ENCODE measurements around the gene C8G.

The C8G gene

DNA sequence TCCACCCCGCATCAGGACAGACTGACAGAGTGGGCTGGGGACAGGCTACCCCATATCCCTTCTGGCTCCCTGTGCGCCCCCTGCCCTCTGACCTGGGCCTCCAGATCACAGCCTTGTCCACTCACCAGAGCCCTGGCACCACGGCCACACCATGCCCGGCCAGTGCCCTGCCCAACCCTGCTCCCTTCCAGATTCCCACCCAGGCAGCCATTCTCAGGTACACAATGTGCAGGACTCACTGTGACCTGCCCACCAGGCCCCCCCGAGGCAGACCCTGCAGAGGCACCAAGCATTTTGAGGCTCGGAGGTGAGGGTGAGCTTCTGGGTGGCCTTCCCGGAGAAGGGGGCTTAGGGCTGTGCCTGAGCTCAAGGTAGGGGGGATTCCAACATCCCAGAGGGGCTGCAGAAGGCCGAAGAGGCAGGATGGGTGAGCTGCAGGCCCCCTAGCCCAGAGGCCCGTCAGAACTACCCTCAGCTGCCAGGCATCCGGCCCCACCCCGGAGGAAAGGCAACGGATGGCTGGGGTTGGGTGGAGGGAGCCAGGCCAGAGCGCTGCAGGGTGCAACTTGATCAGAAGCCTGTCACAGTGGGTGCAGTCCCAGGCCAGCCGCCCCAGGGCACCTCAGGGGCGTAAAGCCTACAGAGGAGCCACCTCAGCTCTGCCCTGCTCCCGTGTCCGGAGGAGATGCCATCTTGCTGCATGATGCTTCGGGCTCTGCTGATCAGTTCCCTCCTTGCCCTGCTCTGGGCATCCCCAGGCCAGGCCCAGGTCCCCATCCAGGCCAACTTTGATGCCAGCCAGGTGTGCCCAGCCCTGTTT, 37.4 kb downstream of the C8G start, which contains the start of gene LCNL1:
TSS of gene LCNL1 (plus strand) at position 762 of the 820 bp plus-strand sequence. CDS start 594 bp downstream, outside the sequence.
- DNase-seq (ENCODE audit: low spot score) = no peak

DNA sequence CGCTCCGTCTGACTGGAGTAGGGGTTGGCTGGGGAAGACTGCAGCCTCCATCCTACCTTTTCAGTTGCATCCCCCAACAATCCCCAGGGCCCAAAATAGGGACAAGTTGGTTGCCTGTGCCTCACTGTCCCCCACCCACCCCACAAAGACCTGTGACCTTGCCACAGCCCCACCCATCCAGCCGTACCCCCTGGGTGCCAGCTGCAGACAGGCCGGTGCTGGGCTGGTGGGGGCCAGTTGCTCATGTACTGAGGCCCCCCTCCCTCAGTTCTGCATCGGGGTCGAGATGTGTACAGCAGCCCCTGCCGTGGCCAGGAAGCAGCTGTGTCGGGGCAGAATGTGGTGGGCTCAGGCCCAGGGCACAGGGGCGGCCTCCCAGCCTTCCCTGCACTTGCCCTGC, 38.1 kb downstream of the C8G start:
- DNase-seq (ENCODE audit: low spot score) = no peak

DNA sequence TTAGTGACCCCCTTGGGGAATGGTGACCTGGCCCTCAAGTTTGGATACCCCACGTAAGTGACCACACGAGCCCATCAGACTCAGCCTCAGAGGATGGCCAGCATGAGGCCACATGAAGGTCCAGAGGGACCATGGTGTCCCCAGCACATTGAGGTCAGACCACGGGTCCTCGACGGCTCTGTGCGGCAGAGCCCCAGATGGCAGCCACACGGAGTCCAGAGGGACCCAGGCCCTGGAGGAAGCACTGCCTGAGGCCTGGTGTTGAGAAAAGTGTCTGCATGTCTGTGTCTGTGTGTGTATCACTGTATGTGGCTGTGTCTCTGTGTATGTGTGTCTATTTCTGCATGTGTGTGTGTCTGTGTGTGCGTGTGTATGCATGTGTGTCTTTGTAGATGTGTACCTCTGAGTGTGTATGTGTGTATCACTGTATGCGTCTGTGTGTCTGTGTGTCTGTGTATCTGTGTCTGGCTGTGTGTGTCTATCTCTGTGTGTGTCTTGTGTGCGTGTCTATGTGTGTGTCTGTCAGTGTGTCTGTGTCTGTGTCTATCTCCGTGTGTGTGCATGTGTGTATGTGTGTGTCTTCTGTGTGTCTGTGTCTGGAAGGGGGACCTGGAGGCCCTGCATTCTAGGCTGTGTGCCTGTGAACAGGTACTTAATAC, 38.7 kb downstream of the C8G start:
- DNase-seq (ENCODE audit: low spot score) = no peak

DNA sequence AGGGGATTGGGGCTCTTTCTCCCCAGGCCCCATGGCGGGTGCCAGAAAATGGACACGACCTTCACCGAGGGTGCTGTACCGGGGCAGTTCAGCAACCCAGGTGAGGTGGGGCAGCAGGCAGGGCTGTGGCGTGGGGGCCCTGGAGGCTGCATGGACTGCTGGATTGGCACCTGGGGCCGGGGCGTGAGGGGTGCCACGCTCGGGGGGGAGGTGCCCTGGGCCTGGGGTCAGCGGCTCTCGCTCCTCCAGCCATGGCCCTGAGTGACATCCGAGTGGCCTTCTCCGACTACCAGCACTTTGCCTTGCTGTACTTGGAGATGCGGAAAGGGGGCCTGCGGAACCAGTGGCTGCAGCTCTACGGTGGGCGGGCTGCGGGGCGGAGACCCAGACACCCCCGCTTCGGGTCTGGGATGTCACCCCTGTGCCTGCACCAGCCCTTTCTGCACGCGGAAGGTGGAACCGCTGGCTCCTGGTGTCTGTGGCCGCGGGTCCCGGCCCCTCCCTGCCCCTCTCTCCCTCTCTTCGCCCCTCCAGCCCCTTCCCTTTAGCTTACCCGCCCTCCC, 39.5 kb downstream of the C8G start:
- DNase-seq (ENCODE audit: low spot score) = no peak

DNA sequence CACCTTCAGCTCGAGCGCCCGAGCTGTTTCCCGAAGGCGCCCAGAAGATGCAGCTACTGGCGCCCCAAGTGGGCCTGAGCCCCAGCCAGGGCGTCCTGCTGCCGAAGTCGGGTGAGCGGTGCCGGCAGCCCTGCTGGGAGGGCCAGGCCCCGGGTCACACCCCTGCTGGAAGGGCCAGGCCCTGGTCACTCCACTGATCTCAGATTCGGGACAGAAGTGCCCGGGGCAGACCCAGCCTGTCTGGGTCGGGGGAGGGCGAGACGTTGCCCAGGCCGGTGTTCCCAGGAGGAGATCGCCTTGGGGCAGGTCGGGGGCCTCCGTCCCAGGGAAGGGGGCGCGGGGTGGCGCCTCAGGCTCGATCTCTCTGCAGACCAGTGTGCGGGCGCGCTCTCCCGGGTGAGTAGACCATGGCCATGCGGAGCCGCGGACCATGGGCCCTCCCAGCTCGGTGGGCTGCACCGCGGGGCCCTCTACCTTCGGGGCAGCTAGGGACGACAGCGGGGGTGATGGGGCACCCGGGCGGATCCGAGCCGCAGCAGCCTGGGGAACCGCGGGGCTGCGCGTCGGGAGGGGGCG, 40.1 kb downstream of the C8G start:
- DNase-seq (ENCODE audit: low spot score) = no peak

DNA sequence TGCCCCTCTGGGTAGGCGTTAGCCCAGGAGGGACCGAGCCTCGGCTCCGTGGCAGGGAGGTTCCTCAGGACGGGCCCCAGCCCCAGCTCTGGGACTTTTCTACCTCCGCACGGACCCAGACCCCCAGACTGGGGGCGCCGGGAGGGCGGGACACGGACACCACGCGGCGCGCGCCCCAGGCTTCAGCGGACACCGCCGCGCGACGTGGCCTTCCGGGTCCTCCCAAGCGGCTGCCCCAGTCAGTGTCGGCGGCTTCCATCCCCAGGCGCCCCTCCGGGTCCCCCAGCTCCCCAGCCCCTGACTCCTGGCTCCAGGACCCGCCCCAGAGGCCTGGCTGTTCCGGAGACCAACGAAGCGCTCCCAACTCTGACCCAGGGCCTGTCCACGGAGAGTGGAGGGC, 40.8 kb downstream of the C8G start:
- DNase-seq (ENCODE audit: low spot score) = no peak

DNA sequence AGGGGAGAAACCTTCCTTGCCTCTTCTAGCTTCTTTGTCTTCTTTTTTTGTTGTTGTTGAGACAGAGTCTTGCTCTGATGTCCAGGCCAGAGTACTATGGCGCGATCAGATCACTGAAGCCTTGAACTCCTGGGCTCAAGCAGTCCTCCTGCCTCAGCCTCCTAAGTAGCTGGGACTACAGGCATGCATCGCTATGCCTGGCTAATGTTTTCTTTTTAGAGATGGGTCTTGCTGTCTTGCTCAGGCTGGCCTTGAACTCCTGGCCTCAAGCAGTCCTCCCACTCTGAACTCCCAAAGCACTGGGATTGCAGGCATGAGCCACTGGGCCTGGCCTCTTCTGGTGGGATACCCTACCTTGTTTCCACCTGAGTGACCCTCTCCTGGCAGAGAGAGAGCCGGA, 43.8 kb downstream of the C8G start:
- DNase-seq (ENCODE audit: low spot score) = no peak

DNA sequence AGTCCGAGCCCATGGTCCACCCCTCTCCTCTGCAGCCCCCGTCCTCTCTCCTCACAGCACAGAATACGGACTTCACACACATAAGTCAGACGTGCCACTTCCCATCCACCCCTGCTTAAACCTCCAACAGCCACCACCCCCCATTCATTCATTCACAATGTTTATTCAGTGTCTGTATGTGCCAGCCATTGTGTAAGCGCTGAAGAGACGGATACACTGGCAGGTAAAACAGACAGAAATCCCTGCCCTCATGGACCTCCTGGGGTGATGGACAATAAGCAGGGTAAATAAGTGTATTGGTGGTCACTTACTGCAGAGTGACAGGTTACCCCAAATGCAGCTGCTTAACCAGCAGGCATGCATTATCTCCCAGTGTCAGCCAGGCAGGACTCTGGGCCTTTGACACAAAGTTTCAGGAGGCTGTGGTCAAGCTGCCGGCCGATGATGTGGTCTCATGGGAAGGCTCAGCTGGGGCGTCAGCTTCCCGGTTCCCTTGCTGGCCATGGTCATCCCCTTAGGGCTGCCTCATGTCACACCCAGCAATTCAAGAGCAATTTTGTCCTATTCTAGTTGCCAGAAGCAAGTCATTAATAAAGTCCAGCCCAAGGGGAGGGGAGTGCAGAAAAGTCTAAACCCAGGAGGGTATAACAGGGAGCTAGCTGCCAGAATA, 45.3 kb downstream of the C8G start:
- DNase-seq (ENCODE audit: low spot score) = no peak

DNA sequence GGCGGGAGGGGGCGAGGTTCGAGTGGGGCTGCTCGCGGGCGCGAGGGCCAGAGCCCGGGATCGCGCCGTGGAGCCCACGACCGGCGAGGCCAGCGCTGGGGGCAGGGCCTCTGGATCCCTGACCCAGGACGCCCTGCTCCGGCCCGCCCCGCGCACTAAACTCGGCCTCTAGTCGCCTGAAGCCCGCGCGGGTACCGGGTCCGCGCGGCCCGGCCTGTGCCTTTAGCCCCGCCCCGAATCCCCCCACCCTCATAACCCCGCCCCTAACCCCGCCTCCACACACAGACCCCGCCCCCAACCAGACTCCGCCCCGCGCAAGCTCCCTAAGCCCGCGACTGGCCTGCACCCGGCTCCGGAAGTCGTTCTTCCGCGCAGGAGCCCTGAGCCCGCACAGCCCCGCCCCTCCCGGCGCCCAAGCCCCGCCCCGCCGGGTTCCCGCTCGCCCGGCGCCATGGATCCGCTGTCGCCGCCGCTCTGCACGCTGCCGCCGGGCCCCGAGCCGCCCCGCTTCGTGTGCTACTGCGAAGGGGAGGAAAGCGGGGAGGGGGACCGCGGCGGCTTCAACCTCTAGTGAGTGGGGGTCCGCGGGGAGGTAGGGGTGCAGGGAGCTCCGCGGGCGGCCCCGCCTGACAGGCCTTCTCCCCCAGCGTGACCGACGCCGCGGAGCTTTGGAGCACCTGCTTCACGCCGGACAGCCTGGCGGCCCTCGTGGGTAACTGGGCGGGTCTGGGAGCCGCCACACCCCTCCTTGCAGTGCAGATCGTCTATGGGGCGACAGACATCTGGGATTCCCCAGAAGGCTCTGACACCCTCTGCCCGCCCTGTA, 47.2 kb downstream of the C8G start, which contains the start of gene PAXX:
TSS of gene PAXX (plus strand) at position 430 of the 826 bp plus-strand sequence. CDS start at position 452, 22 bp downstream.
- peak; percentile 85 for DNase-seq (ENCODE audit: low spot score)

DNA sequence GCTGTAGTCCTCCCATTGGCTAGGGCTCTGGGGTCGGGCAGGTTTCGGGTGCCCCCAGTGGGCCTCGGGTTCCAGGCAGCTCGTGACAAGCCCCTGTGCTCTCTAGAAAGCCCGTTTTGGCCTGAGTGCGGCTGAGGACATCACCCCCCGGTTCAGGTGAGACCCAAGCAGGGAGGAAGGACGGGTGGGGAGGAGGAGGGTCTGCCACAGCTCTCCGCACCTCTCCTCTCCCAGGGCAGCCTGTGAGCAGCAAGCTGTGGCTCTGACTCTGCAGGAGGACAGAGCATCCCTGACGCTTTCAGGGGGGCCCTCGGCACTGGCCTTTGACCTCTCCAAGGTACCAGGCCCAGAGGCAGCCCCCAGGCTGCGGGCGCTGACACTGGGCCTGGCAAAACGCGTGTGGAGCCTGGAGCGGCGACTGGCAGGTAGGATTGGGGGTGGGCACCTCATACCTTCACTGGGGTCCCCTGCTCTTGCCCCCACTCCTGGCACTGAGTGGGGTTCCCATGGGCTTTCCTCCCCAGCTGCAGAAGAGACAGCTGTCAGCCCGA, 47.9 kb downstream of the C8G start:
- no peak for DNase-seq (ENCODE audit: low spot score)

DNA sequence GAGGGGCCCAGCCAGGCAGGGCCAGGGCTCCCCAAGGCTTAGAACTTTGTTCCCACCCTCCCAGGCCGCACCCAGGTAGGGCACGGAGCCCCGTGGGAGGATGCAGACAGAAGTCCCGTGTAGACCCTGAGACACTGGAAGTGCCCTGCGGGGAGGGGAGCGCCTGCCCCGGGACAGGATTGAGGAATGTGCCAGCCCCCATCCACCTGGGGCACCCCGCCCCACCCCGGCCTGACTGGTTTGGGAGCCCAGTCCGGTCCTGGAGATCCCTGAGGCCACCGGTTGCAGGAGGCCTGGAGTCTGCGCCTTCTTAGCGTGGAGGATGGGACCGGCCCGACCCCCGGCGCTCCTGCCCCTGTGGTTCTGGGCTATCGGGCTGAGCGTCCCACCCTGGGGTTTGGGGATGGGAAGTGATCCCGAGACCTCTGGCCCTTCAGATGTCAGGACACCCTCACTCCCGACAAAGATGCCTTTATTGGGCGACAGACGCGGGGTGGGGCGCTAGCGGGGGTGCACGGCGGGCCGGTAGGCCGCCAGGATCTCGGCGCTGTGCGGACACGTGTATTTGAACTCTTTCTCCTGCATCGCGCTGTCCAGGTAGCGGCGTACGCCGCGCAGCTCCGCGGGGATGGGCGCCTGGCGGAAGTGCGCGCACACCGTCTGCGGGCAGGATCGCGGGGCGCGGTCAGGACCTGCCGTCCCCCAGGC, 49.3 kb downstream of the C8G start:
- no peak for DNase-seq (ENCODE audit: low spot score)

DNA sequence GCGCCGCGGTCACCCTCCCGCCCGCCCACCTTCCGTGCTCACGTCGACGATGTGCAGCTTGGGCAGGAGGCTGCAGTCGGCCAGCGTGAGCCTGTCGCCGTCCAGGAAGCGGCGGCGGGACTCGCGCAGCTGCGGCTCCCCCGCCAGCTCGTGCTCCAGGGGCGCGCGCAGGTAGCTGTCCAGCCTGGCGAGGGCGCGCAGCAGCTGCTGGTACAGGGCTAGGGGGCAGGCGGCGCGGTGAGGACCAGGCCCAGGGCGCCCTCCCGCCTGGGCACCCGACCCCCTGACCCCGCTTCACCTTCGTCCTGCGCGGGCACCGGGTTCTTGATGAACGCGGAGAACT, 49.8 kb downstream of the C8G start:
- no peak for DNase-seq (ENCODE audit: low spot score)

DNA sequence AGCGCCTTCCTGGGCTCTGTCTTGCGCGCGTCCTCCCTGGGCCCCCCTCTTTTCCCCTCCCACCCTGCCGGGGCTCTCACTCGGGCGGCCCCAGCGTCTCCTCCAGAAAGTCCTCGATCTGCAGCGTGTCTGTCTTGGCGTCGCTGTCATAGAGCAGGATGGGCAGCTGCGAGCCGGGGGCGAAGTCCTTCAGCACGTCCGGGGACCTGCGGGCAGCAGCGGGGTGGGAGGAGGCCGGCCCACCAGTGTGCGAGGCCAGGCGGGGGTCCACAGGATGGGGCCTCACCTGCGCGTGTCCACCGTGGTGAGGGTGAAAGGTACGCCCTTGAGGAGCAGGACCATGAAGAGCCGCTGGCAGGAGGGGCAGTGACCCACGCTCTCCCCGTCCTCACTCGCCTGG, 50.3 kb downstream of the C8G start:
- DNase-seq (ENCODE audit: low spot score) = no peak

DNA sequence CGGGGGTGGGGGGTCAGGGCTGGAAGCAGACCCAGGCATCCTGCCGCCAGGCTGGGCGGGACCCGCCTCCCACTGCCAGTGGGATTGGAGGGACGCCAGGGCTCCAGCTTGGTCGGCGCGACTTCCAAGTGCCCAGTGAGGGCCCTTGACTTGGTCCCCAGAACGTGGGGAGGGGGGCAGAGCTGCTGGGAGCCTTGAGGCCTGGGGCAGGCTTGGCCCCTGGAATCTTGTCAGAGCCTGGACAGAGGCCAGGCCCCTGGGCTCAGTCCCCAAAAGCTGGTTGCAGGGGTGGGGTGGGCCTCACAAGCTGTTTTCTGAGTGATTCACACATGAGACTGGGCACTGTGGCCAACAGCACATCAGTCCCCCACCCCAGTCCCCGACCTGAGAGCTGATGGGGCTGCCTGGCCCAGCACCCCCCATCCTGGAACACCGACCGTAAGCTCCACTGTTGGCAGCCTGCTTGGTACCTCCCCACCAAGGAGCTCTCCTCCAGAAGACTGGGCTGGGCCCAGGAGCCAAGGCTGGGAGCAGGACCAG, 50.8 kb downstream of the C8G start:
- no peak for DNase-seq (ENCODE audit: low spot score)

Measured in SK-N-DZ (cell line).